ENCODE data around the gene ARHGAP25. TPM values are rescaled to one million over a fixed set of nuclear protein-coding genes. Genes with fewer than 3 reads are reported as not detected.
A peak's percentile ranks its signal among the peaks of the same experiment; 100 is the strongest.

Gene ARHGAP25
- total RNA-seq, 1 donor = 3.0 TPM

DNA sequence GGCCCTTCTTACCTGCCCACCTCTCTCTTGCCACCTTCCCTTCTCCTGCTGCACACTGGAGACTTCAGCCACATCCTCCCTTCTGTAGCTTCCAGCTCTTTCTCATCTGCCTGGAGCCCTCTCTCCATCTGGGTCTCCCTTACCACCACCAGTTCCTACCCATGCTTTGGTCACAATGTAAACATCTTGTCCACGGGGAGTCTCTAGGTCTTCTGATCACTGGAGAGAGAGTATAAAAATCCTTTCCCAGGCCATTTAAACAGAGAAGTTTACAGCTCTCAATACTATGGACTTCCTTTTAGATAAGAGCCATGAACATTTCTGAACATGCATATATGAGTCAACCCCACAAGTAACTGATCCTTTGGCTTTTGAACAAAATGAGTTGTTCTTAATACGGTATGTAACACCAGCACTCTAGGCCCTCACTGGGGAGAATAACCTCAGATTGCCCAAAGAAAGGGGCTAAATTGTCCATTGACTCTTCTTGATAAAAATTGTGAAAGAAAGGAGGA lies 5.8 kb downstream of the ARHGAP25 start:
- peak; percentile 77 for DNase-seq (ENCODE audit: low read depth)
- TF ChIP-seq CTCF (IDR thresholded peaks at IDR 0.05; ENCODE audit: insufficient read depth, low read depth, low read length) = no peak
- no peak overlapping the region for H3K4me3 ChIP-seq (ENCODE audit: low read depth, low read length)

DNA sequence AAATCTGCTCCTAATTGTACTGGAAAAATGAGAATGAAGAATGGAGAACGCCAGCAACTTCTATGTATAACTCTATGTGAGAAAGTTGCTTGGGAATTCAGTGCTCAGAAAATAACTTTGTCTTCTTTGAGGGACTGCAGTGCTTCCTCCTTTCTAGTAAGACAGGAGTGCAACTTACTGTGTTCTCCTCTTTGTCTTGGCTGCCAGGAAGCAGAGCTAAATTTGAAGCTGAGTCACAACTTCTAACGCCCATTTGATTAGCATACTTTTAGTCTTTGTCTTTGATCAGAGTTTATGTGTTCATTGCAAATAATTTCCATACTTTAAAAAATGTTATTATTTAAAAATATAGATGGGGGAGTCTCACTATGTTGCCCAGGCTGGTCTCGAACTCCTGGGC lies 6.6 kb downstream of the ARHGAP25 start:
- no peak for DNase-seq (ENCODE audit: low read depth)

DNA sequence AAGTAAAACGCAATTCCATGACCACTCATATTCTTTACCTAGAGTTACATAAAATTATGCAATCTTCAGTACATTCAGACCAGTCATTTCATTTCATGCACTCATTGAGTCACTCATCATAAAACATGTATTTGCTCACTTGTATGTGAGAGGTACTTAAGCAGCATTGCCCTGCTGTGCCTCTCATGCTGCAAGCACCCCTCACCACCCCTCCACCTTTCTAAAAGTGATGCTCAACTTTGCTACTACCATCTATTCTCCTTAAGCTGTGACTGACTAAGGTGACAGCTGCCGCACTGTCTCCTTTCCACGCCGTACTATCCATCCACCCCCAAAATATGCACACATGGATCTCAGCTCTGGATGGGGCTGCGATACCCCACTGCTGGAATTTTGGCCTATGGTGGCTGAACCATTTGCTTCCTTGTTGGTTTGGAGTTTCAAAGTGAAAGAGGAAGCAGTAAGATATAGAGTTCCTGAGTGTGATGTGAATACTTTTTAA lies 7.2 kb downstream of the ARHGAP25 start:
- no peak for TF ChIP-seq CTCF (IDR thresholded peaks at IDR 0.05; ENCODE audit: insufficient read depth, low read depth, low read length)
- no peak for DNase-seq (ENCODE audit: low read depth)
- H3K4me3 ChIP-seq (ENCODE audit: low read depth, low read length) = no peak overlapping the region

More for the DNA sequence above, 6.6 kb downstream of the ARHGAP25 start:
- no peak for TF ChIP-seq CTCF (IDR thresholded peaks at IDR 0.05; ENCODE audit: insufficient read depth, low read depth, low read length)
- H3K4me3 ChIP-seq (ENCODE audit: low read depth, low read length) = no peak overlapping the region

GRCh38 chr2:68742626-68743415 lies 8.2 kb downstream of the ARHGAP25 start:
- H3K4me3 ChIP-seq (ENCODE audit: low read depth, low read length) = no peak overlapping the region
- DNase-seq (ENCODE audit: low read depth) = no peak
- TF ChIP-seq CTCF (IDR thresholded peaks at IDR 0.05; ENCODE audit: insufficient read depth, low read depth, low read length) = no peak

DNA sequence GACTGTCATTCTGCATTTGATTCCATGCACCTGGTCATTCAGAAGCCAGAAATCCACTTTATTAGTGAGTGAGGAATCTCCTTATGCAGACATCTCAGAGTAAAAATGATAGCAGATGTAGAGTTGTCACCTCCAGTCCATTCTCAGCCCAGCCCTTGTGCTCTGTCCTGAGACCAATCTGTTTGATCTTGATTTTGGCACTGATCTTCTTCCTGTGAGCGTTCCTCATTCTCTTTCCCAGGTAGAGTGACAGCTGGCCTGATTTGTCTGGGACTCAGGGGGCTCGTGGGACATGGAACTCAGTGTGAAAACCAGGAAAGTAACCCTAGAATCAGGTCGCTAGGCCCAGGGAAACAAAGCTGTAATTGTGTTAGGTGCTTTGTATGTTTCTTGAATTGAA lies 8.9 kb downstream of the ARHGAP25 start:
- TF ChIP-seq CTCF (IDR thresholded peaks at IDR 0.05; ENCODE audit: insufficient read depth, low read depth, low read length) = no peak
- no peak for DNase-seq (ENCODE audit: low read depth)
- H3K4me3 ChIP-seq (ENCODE audit: low read depth, low read length) = no peak overlapping the region

DNA sequence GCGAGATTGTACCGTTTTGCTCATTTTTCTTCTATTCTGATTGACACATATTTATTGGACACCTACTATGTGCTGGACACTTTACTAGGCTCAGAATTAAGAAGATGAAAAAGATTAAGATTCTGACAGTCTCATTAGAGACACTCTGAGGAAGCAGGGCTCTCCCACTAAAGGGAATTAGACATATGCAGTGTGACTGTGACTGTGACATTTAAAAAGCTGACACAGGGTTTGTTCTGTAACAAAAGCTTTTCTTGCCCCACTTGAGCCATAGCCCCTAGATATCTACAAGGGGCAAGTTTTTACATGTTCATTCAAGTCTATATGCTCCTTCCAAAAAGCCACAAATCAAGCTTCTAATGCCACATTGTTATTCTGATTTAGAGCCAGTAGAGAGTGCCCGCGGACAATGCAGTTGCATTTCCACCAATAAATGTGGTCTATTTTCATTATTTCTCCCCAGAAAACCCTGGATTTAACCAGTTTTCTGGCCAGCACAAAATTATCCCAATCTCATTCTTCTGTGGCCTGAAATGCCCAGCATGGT lies 9.8 kb downstream of the ARHGAP25 start:
- H3K4me3 ChIP-seq (ENCODE audit: low read depth, low read length) = no peak overlapping the region
- no peak for DNase-seq (ENCODE audit: low read depth)
- TF ChIP-seq CTCF (IDR thresholded peaks at IDR 0.05; ENCODE audit: insufficient read depth, low read depth, low read length) = no peak

Data from fibroblast of villous mesenchyme (primary cell).